B cell (primary cell): ENCODE results near the gene SAMD4A. TPM values are rescaled to one million over a fixed set of nuclear protein-coding genes. Genes with fewer than 3 reads are reported as not detected.

Experiments
- ATAC-seq: fragments of 200-7000 bp; cut with Tn5 transposase; one replicate; pipeline ENCODE4 v1.10.0; 2021; ENCODE audit warnings: low read depth, mild to moderate bottlenecking, moderate number of reproducible peaks, moderate library complexity
- CTCF ChIA-PET: fragments of 350-600 bp; sonication (Branson Sonifier 250); formaldehyde crosslinking; loops from one replicate; lab custom pipeline; 2021; ENCODE audit warnings: antibody characterized with exemption, inconsistent platforms; lab: Charles Lee
- POLR2A ChIA-PET: fragments of 350-600 bp; sonication (Branson Sonifier 250); formaldehyde crosslinking; loops from one replicate; lab custom pipeline; 2021; ENCODE audit warnings: antibody characterized with exemption; lab: Charles Lee
- DNase-seq: peaks from one replicate; pipeline ENCODE4 v3.0.0; 2013
- H2AFZ ChIP-seq: 2 replicates; pipeline ENCODE4 v1.6.1; 2012; ENCODE audit warnings: mild to moderate bottlenecking, low read depth, low read length; ENCODE audit not compliant: insufficient read depth, poor library complexity, severe bottlenecking
- H3K27ac ChIP-seq, 2 donors: 1 replicate in 1 of 2; 2 replicates in 1 of 2; pipeline ENCODE4 v1.5.1; 2012 to 2013; ENCODE audit warnings: low read length in 2 of 2, mild to moderate bottlenecking in 2 of 2, moderate library complexity in 1 of 2
- H3K27me3 ChIP-seq, 4 experiments: fragments of 200-600 bp in 1 of 4; sonication (generic) in 1 of 4; replicated peaks in 1 of 4; 1 replicate in 2 of 4; 2 replicates in 2 of 4; pipeline versions ENCODE4 v1.6.1 to v1.7.0; 2013 to 2016; ENCODE audit warnings: low read length in 3 of 4, mild to moderate bottlenecking in 2 of 4, mixed read lengths in 1 of 4, moderate library complexity in 1 of 4; ENCODE audit not compliant: insufficient read depth in 4 of 4, control insufficient read depth in 3 of 4; ENCODE audit errors: control extremely low read depth in 1 of 4
- H3K36me3 ChIP-seq, 2 experiments: replicated peaks in 1 of 2; 1 replicate in 1 of 2; 2 replicates in 1 of 2; pipeline versions ENCODE4 v1.6.1 to v1.7.1; 2013; ENCODE audit warnings: low read length in 1 of 2; ENCODE audit not compliant: insufficient read depth in 2 of 2, control insufficient read depth in 1 of 2; ENCODE audit errors: control extremely low read depth in 1 of 2, extremely low read depth in 1 of 2
- H3K4me1 ChIP-seq, 2 donors: fragments of 200-600 bp in 1 of 2; sonication (generic) in 1 of 2; 1 replicate in 1 of 2; 2 replicates in 1 of 2; pipeline versions ENCODE4 v1.5.1 to v1.6.1; 2013 to 2017; ENCODE audit warnings: low read length in 2 of 2; ENCODE audit not compliant: control insufficient read depth in 2 of 2, insufficient read depth in 2 of 2
- H3K4me2 ChIP-seq: replicated peaks from 2 replicates; pipeline ENCODE3; 2012; ENCODE audit warnings: mild to moderate bottlenecking, low read depth, low read length; ENCODE audit not compliant: poor library complexity, severe bottlenecking
- H3K4me3 ChIP-seq, 5 experiments: fragments of 200-600 bp in 1 of 5; sonication (generic) in 1 of 5; 1 replicate in 3 of 5; 2 replicates in 2 of 5; pipeline versions ENCODE4 v1.5.1 to v1.7.0; 2011 to 2016; ENCODE audit warnings: low read length in 4 of 5, mild to moderate bottlenecking in 4 of 5, low read depth in 2 of 5, control low read depth in 1 of 5, moderate library complexity in 1 of 5; ENCODE audit not compliant: insufficient read depth in 1 of 5; ENCODE audit errors: control extremely low read depth in 1 of 5, extremely low read depth in 1 of 5
- H3K79me2 ChIP-seq: fragments of 200-600 bp; sonication (generic); one replicate; pipeline ENCODE4 v1.6.0; 2016; ENCODE audit warnings: low read length; ENCODE audit not compliant: control insufficient read depth, insufficient read depth
- H3K9ac ChIP-seq: fragments of 200-600 bp; sonication (generic); 2 replicates; pipeline ENCODE4 v1.6.1; 2017; ENCODE audit warnings: mild to moderate bottlenecking, low read length, moderate library complexity
- H3K9me3 ChIP-seq, 3 donors: one replicate each; pipeline versions ENCODE4 v1.6.1 to v1.7.1; 2013; ENCODE audit warnings: low read length in 2 of 3; ENCODE audit not compliant: control insufficient read depth in 2 of 3, insufficient read depth in 1 of 3; ENCODE audit errors: control extremely low read depth in 1 of 3
- H4K20me1 ChIP-seq: 2 replicates; pipeline ENCODE4 v1.6.0; 2012; ENCODE audit warnings: mild to moderate bottlenecking, low read length; ENCODE audit not compliant: insufficient read depth, control insufficient read depth, poor library complexity, severe bottlenecking
- H3K27ac Mint-ChIP-seq: one replicate; pipeline ENCODE4 v1.8.0; 2021; ENCODE audit warnings: mixed read lengths
- H3K27me3 Mint-ChIP-seq: one replicate; pipeline ENCODE4 v1.8.0; 2021; ENCODE audit warnings: mixed read lengths
- H3K4me1 Mint-ChIP-seq: one replicate; pipeline ENCODE4 v1.8.0; 2021; ENCODE audit warnings: mixed read lengths
- H3K4me3 Mint-ChIP-seq: one replicate; pipeline ENCODE4 v1.8.0; 2021; ENCODE audit warnings: mixed read lengths
- H3K9me3 Mint-ChIP-seq: one replicate; pipeline ENCODE4 v1.8.0; 2022; ENCODE audit warnings: mixed read lengths; ENCODE audit not compliant: insufficient read depth
- CTCF ChIP-seq: fragments of 200-600 bp; IDR thresholded peaks from one replicate; pipeline ENCODE4 v1.8.0; 2022; ENCODE audit warnings: antibody characterized with exemption, mild to moderate bottlenecking
- EZH2 ChIP-seq: IDR thresholded peaks from 2 replicates; pipeline ENCODE4 v1.6.1; 2012; ENCODE audit warnings: borderline replicate concordance, low read depth, mild to moderate bottlenecking, moderate library complexity, low read length; ENCODE audit not compliant: insufficient read depth, poor library complexity, severe bottlenecking
- WGBS: methylation state at CpG from one replicate; pipeline ENCODE4 v1.1.5; 2013; ENCODE audit warnings: missing lambda C conversion rate; ENCODE audit not compliant: insufficient coverage; 5-methylcytosine and 5-hydroxymethylcytosine counted together
- intact Hi-C: fragments of 100-400 bp; cut with micrococcal nuclease; formaldehyde crosslinking; loops from one replicate; pipeline ENCODE4 v1.10.0; 2022
- polyA plus RNA-seq: library from polyadenylated mRNA; depleted of rRNA; stranded (reverse); fragments of >200 nt; gene quantifications from 2 replicates; pipeline ENCODE4 v1.2.3, GENCODE V29; 2012
- total RNA-seq, 2 donors: library from RNA; stranded (reverse); fragments of 120-200 nt in 1 of 2; gene quantifications; 1 replicate in 1 of 2; 2 replicates in 1 of 2; pipeline versions ENCODE4 v1.2.3 to v1.2.4, GENCODE V29; 2013 to 2022

SAMD4A gene
- total and polyA plus RNA-seq, 2 donors (not counting 1 experiment from before 2014, with no cell fraction given) = 5.7 to 13.7 TPM

- Histone ChIP-seq H4K20me1 (no peaks in the 10 kb centered on the region), H2AFZ (no peak overlapping the region), H3K4me1 (no peaks in the 10 kb centered on the region), H3K4me2 (no peak overlapping the region), H3K27me3 (peaks cover 0 to 3% (median 0%) of the 10 kb centered on the region in 4 experiments), H3K36me3 (no peaks in the 10 kb centered on the region), H3K4me3 (no peak overlapping the region), H3K27ac (no peak overlapping the region), H3K9ac (no peak overlapping the region), H3K9me3 (no peaks in the 10 kb centered on the region), H3K79me2 (no peaks in the 10 kb centered on the region)
- no peak overlapping the region for H3K27ac Mint-ChIP-seq
- ChIA-PET POLR2A (no interaction called here), CTCF (interaction anchor here (1.1 kb wide), 1 partner anchor 10 kb away, joined by 3 read pairs; no protein-coding TSS in a partner anchor)
- no peak for DNase-seq
- no peak overlapping the region for H3K4me3 Mint-ChIP-seq
- H3K4me1 Mint-ChIP-seq = no peaks in the 10 kb centered on the region
- ATAC-seq = no peak
- no peaks in the 10 kb centered on the region for H3K9me3 Mint-ChIP-seq
- no peaks in the 10 kb centered on the region for H3K27me3 Mint-ChIP-seq
- intact Hi-C loops = no loop called here
- WGBS = 92% methylated on average over 5 of the region's 6 CpGs
- no peak for TF ChIP-seq CTCF
- TF ChIP-seq EZH2 = no peak
These were observed 248.6 kb downstream of the SAMD4A start for GRCh38 chr14:54815515-54815914.

DNA sequence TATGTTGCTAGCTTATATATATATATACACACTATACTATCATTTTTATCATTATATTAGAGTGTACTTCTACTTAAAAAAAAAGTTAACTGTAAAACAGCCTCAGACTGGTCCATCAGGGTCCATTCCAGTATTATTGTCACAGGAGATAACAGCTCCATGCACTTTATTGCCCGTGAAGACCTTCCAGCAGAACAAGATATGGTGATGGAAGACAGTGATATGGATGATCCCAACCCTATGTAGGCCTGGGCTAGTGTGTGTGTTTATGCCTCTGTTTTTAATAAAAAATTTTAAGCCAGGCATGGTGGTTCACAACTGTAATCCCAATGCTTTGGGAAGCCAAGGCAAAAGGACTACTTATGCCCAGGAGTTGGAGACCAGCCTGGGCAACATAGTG lies 249.5 kb downstream of the SAMD4A start:
- TF ChIP-seq CTCF (no peak), EZH2 (no peak)
- H3K4me1 Mint-ChIP-seq = no peaks in the 10 kb centered on the region
- ChIA-PET POLR2A (no interaction called here), CTCF (interaction anchor here (1.1 kb wide), 1 partner anchor 11 kb away, joined by 3 read pairs; no protein-coding TSS in a partner anchor)
- no peak overlapping the region for H3K27ac ChIP-seq
- H3K9ac ChIP-seq = no peak overlapping the region
- no peaks in the 10 kb centered on the region for H3K27me3 Mint-ChIP-seq
- intact Hi-C loops = no loop called here
- H3K4me2 ChIP-seq = no peak overlapping the region
- no peak overlapping the region for H2AFZ ChIP-seq
- no peaks in the 10 kb centered on the region for H3K4me1 ChIP-seq
- H3K36me3 ChIP-seq = no peaks in the 10 kb centered on the region
- no peaks in the 10 kb centered on the region for H3K79me2 ChIP-seq
- no peaks in the 10 kb centered on the region for H3K9me3 ChIP-seq
- no peaks in the 10 kb centered on the region for H3K9me3 Mint-ChIP-seq
- H4K20me1 ChIP-seq = no peaks in the 10 kb centered on the region
- ATAC-seq (no peak), DNase-seq (no peak)
- no CpG with 5 or more reads among the region's 1 CpG for WGBS
- no peak overlapping the region for H3K4me3 Mint-ChIP-seq
- no peak overlapping the region for H3K27ac Mint-ChIP-seq
- H3K4me3 ChIP-seq = no peak overlapping the region
- H3K27me3 ChIP-seq = peaks cover 0 to 3% (median 0%) of the 10 kb centered on the region in 4 experiments
